Activated naive CD4-positive, alpha-beta T cell treated with anti-CD3 and anti-CD28 coated beads, Interleukin-2, amount 10 ng/mL, durations not matched to agents 7 days and 5 days (primary cell): ENCODE data around the gene SLC25A11.

Experiments
- CTCF ChIA-PET: fragments of 350-600 bp; sonication (Branson Sonifier 250); formaldehyde crosslinking; loops from one replicate; lab custom pipeline; 2021; ENCODE audit warnings: antibody characterized with exemption; lab: Charles Lee
- DNase-seq: peaks from one replicate; pipeline ENCODE4 v3.0.0-alpha.2; 2020
- H3K27ac Mint-ChIP-seq: one replicate; pipeline ENCODE4 v1.8.0; 2021; ENCODE audit warnings: mild to moderate bottlenecking, moderate library complexity, mixed read lengths
- H3K27me3 Mint-ChIP-seq: one replicate; pipeline ENCODE4 v1.8.0; 2021; ENCODE audit warnings: mild to moderate bottlenecking, mixed read lengths
- H3K36me3 Mint-ChIP-seq: one replicate; pipeline ENCODE4 v1.8.0; 2021; ENCODE audit warnings: mixed read lengths
- H3K4me1 Mint-ChIP-seq: one replicate; pipeline ENCODE4 v1.8.0; 2021; ENCODE audit warnings: mixed read lengths
- H3K4me3 Mint-ChIP-seq: one replicate; pipeline ENCODE4 v1.8.0; 2021; ENCODE audit warnings: mild to moderate bottlenecking, moderate library complexity, mixed read lengths
- H3K9me3 Mint-ChIP-seq: one replicate; pipeline ENCODE4 v1.8.0; 2021; ENCODE audit warnings: mixed read lengths

SLC25A11 gene

DNA sequence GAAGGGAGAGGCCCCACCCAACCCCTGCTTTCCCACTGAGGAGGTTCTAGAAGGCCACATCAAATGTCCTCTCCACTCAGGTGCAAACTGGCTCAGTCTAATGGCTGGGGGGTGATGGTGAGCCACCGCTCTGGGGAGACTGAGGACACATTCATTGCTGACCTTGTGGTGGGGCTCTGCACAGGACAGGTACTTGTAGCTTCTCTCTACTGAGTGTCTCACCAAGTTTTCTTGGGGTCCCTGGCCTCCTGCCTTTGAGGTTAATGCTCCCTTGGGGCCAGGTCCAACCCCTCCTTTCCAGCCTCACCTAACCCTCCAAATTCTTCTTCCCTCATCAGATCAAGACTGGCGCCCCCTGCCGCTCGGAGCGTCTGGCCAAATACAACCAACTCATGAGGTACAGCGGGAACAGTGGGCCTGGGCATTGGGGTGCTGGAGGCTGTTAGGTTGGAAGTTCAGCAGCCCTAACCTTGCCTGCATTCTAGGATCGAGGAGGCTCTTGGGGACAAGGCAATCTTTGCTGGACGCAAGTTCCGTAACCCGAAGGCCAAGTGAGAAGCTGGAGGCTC is 16.7 kb upstream of the SLC25A11 start:
- CTCF ChIA-PET, result interaction anchor here (1.0 to 5.1 kb wide), 4 partner anchors 9 to 48 kb away, joined by 4 to 21 read pairs (median 8); partner anchors contain the start of gene SPAG7
- H3K27ac Mint-ChIP-seq, result no peak overlapping the region

GRCh38 chr17:4955091-4955490 is 15.2 kb upstream of the SLC25A11 start:
- Mint-ChIP-seq H3K4me3 (no peak overlapping the region), H3K4me1 (peaks cover 31% of the 10 kb centered on the region), H3K36me3 (peaks cover 27% of the 10 kb centered on the region), H3K27ac (no peak overlapping the region), H3K9me3 (no peaks in the 10 kb centered on the region), H3K27me3 (no peaks in the 10 kb centered on the region)
- CTCF ChIA-PET, result interaction anchor here (1.3 to 5.1 kb wide), 4 partner anchors 9 to 46 kb away, joined by 3 to 21 read pairs (median 5); partner anchors contain the start of gene SPAG7
- DNase-seq, result no peak

More for the DNA sequence above, 16.7 kb upstream of the SLC25A11 start:
- Mint-ChIP-seq H3K9me3 (no peaks in the 10 kb centered on the region), H3K27me3 (no peaks in the 10 kb centered on the region), H3K4me3 (no peak overlapping the region), H3K4me1 (peaks cover 17% of the 10 kb centered on the region), H3K36me3 (peaks cover 33% of the 10 kb centered on the region)
- DNase-seq, result peak; percentile 63

DNA sequence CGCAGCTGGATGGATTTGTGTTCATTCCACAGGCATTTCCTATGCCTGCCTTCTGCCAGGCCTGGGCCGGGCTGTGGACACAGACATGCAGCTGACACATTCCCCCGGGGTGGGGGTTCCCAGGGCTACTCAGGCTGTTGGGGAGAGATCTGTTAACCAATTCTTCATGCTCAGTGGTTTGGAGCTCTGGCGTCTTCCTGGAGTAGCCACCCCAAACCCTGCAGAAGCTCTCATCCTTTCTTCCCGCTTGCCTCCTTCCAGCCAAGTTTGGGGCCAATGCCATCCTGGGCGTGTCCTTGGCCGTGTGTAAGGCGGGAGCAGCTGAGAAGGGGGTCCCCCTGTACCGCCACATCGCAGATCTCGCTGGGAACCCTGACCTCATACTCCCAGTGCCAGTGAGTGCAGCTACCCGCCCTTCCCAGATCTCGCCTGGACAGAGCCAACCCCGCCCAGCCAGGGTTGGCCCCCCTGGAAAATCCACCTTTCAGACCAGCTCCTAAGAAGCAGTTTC is 13.7 kb upstream of the SLC25A11 start:
- no peak overlapping the region for H3K4me3 Mint-ChIP-seq
- DNase-seq, result no peak
- no peak overlapping the region for H3K27ac Mint-ChIP-seq
- no peaks in the 10 kb centered on the region for H3K27me3 Mint-ChIP-seq
- CTCF ChIA-PET, result interaction anchor here (0.7 to 5.1 kb wide), 3 partner anchors 10 to 44 kb away, joined by 3 to 21 read pairs (median 3); partner anchors contain the start of gene SPAG7
- no peaks in the 10 kb centered on the region for H3K9me3 Mint-ChIP-seq
- H3K4me1 Mint-ChIP-seq, result peaks cover 31% of the 10 kb centered on the region
- peaks cover 18% of the 10 kb centered on the region for H3K36me3 Mint-ChIP-seq

DNA sequence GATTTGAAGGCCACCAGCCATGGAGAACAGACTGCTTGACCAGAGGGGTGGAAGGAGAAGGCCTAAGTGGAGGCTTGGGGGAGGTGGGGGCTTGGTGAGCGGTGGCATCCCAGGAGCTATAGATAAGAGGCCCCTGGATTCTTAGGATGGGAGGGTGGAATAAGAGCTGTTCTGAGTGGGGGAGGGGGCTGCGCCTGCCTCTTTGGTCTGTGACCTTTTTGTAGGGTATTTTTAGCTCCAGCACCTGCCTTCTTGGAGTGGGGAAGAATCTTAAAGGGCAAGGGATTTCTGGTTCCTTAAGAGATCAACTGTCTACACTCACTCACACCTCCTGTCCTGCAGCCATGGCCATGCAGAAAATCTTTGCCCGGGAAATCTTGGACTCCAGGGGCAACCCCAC is 11.6 kb upstream of the SLC25A11 start:
- Mint-ChIP-seq H3K4me3 (peak overlapping the region; percentile 85), H3K27me3 (no peaks in the 10 kb centered on the region), H3K36me3 (peaks cover 23% of the 10 kb centered on the region), H3K9me3 (no peaks in the 10 kb centered on the region), H3K27ac (peak overlapping the region; percentile 96), H3K4me1 (peaks cover 28% of the 10 kb centered on the region)
- CTCF ChIA-PET, result interaction anchor here (1.3 to 1.6 kb wide), 3 partner anchors 13 to 42 kb away, joined by 4 to 6 read pairs (median 4); partner anchors contain the start of gene SPAG7
- DNase-seq, result no peak

DNA sequence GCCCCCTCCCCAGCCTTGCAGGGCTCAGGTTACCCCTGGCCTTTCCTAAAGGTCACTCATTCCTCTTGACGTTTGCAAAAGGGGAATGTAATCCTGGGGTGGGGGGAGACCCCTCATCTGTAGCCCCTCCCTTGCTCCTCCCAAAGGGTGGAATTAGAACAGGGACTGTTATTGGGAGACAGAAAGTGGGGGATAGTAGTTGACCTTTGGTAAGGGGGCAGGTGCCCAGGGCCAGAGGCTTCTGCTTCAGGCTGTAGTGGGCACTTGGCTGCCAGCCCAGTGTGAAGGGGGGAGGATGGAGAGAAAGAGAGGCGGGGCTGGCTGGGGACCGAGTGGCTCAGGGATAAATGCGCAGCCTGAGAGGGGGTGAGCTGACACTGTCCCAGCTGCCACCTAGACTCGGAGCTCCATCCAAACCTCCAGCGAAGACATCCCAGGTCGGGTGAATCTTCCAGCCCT is 10.9 kb upstream of the SLC25A11 start, which contains the start of gene ENO3:
Gene ENO3, plus strand, starts transcription at position 374 of the 459 bp plus-strand sequence. CDS start 711 bp downstream, outside the sequence.
- no peaks in the 10 kb centered on the region for H3K9me3 Mint-ChIP-seq
- no peaks in the 10 kb centered on the region for H3K27me3 Mint-ChIP-seq
- no peak for DNase-seq
- CTCF ChIA-PET, result interaction anchor here (1.0 to 1.6 kb wide), 3 partner anchors 16 to 42 kb away, joined by 3 to 6 read pairs (median 3); partner anchors contain the start of gene SPAG7
- H3K4me1 Mint-ChIP-seq, result peaks cover 26% of the 10 kb centered on the region
- peak within 1 kb of the TSS; percentile 96 for H3K27ac Mint-ChIP-seq
- H3K4me3 Mint-ChIP-seq, result peak within 1 kb of the TSS; percentile 85
- H3K36me3 Mint-ChIP-seq, result peaks cover 24% of the 10 kb centered on the region

DNA sequence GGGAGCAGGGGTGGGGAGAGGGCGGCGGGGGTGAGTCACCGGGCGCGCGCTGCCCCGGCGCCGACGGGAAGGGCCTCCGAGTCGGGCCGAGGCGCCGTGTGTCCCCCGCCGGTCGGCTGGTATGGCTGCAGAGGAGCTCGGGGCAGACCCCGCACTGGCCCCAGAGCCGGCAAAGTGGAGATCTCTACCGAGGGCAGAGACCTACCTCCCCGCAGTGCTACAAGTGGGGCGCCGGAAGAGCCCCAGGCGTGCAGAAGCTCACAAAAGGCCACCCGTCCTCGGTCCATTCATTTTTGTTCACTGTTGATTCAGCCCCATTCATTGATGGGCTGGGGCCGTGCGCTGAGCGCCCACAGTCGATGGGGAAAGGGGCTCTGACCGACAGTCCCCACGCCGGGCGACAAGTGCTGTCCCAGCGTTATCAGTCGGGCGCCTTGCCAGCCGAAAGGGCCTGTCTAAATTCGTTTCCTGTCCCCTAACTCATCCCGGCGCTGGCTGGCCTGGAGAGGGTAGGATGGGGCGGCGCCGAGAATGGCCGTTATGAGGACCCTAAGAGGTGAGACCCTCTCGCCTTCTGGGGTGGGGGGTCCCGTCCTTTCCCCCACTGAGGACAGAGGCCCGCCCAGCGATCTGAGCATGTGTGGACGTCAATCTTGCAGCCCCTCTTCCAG is 10.4 kb upstream of the SLC25A11 start:
- no peaks in the 10 kb centered on the region for H3K9me3 Mint-ChIP-seq
- CTCF ChIA-PET, result interaction anchor here (1.0 to 1.1 kb wide), 2 partner anchors 17 to 41 kb away, joined by 3 read pairs; partner anchors contain the start of gene SPAG7
- H3K4me3 Mint-ChIP-seq, result peak overlapping the region; percentile 85
- peaks cover 30% of the 10 kb centered on the region for H3K36me3 Mint-ChIP-seq
- H3K27me3 Mint-ChIP-seq, result no peaks in the 10 kb centered on the region
- peak; percentile 50 for DNase-seq
- H3K27ac Mint-ChIP-seq, result peak overlapping the region; percentile 96
- H3K4me1 Mint-ChIP-seq, result peaks cover 32% of the 10 kb centered on the region

DNA sequence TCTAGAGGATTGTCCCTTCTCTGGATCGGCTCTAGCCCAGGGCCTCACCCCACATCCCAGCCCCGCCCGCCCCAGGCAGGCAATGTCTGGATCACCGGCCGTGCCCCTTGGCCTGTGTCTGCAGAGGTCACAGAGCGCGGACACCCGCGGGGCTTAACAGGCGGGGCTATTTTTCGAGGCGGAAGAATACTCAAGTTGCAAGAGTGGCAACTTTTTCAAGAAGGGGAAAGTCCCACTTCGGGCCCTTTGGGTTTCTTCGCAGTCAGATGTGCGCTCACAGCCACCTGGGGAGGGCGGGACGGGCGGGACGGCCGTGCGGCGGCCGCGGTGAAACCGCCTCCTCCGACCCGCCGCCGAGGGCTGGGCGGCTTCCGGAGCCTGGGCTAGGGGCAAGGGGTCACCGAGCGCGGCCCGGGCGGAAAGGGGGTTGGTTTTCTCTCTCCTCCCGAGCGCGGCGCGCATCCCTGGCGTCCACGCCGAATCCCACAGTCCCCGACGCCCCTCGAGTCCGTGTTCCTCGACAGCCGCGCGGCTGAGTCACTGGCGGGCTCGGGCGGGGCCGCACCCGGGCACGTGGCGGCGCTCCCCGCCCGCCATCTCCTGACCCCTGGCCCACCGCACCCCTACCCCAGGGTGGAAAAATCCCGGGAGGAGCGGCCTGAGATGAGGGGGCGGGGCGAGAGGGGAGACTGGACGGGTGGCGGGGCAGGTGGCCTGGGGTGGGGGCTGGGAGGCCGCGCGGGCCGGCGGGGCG is 9.7 kb upstream of the SLC25A11 start:
- Mint-ChIP-seq H3K36me3 (peaks cover 37% of the 10 kb centered on the region), H3K9me3 (no peaks in the 10 kb centered on the region), H3K27me3 (no peaks in the 10 kb centered on the region), H3K27ac (peak overlapping the region; percentile 98), H3K4me1 (peaks cover 39% of the 10 kb centered on the region), H3K4me3 (peak overlapping the region; percentile 92)
- CTCF ChIA-PET, result interaction anchor here (1.0 to 1.1 kb wide), 2 partner anchors 17 to 41 kb away, joined by 3 read pairs; partner anchors contain the start of gene SPAG7
- peak; percentile 82 for DNase-seq

DNA sequence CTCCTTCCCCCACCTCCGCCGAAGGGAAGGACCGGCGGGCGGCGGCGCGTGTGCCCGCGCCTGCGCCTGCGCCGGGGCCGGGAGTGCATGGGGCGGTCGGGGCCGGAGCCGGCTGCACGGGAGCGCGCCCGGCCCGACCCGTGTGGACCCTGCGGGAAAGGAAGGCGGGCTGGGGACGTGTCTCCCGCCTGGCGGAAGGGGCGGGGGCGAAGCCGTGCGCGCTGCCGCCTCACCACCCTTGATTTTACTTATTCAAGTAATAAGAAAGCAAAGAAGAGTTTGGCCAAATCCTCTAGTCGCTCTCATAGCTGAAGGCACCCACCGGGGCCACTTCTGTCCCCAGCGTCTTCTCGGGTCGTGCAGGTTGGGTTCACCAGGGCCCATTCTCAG is 9.1 kb upstream of the SLC25A11 start:
- Mint-ChIP-seq H3K9me3 (no peaks in the 10 kb centered on the region), H3K4me3 (peak overlapping the region; percentile 92), H3K36me3 (peaks cover 42% of the 10 kb centered on the region), H3K27ac (peak overlapping the region; percentile 98), H3K4me1 (peaks cover 43% of the 10 kb centered on the region), H3K27me3 (no peaks in the 10 kb centered on the region)
- CTCF ChIA-PET, result interaction anchor here (1.5 kb wide), 1 partner anchor 18 kb away, joined by 4 read pairs; the partner anchor contains the start of gene SPAG7
- peak; percentile 85 for DNase-seq

GRCh38 chr17:4948166-4948930 is 8.5 kb upstream of the SLC25A11 start, which contains the start of gene PFN1:
TSS of gene PFN1 (minus strand) at chr17:4948530. CDS start at chr17:4948394, 136 bp downstream.
- peaks cover 43% of the 10 kb centered on the region for H3K4me1 Mint-ChIP-seq
- H3K27ac Mint-ChIP-seq, result peak within 1 kb of the TSS; percentile 98
- H3K27me3 Mint-ChIP-seq, result no peaks in the 10 kb centered on the region
- CTCF ChIA-PET, result interaction anchor here (1.5 to 2.1 kb wide), 2 partner anchors 19 to 39 kb away, joined by 4 to 9 read pairs; partner anchors contain the start of gene SPAG7
- peak within 1 kb of the TSS; percentile 92 for H3K4me3 Mint-ChIP-seq
- DNase-seq, result peak; percentile 96
- peaks cover 40% of the 10 kb centered on the region for H3K36me3 Mint-ChIP-seq
- H3K9me3 Mint-ChIP-seq, result no peaks in the 10 kb centered on the region

DNA sequence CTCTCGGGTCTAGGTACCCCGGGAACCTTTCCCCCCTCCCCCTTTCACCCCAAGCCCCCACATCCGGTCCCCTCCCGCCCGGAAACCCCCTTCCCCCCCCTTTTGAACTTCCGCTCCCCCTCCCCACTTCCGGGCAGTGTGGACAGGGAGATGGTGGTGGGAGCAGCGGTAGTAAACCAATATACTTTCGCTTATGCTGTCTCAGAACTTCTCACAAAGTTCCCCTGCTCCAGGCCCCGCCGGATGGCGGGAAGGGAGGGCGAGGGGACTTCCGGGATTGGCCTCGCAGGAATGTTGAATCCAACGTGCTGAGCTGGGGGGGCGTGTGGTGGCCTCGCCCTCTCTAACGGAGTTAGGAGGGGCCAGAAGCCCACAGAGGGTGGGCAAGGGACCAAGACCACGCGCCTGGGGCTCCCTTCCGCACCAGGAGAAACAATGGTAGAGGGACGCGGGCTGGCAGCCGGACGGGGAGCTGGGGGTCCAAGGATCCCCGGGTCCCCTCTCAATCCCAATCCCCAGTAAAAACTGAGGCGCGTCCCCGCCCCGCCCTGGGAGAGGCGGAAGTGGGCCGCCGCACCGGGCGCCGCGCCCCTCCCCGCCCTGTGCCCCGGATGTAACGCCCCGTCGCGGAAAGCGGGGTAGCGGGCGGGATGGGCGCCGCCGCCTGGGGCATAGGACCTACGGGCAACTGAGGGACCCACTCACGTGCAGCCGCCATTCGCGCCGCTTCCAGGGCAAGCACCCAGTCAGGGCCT is 7.7 kb upstream of the SLC25A11 start:
- DNase-seq, result peak; percentile 81

GRCh38 chr17:4947010-4947410 is 7.2 kb upstream of the SLC25A11 start:
- H3K9me3 Mint-ChIP-seq, result no peaks in the 10 kb centered on the region
- peaks cover 53% of the 10 kb centered on the region for H3K36me3 Mint-ChIP-seq
- H3K27me3 Mint-ChIP-seq, result no peaks in the 10 kb centered on the region
- H3K4me3 Mint-ChIP-seq, result peak overlapping the region; percentile 92
- peaks cover 56% of the 10 kb centered on the region for H3K4me1 Mint-ChIP-seq
- peak overlapping the region; percentile 98 for H3K27ac Mint-ChIP-seq
- no peak for DNase-seq
- CTCF ChIA-PET, result interaction anchor here (1.7 to 2.1 kb wide), 2 partner anchors 20 to 38 kb away, joined by 9 to 10 read pairs; partner anchors contain the start of gene SPAG7

More for the DNA sequence above, 7.7 kb upstream of the SLC25A11 start:
- peaks cover 47% of the 10 kb centered on the region for H3K36me3 Mint-ChIP-seq
- H3K9me3 Mint-ChIP-seq, result no peaks in the 10 kb centered on the region
- peaks cover 50% of the 10 kb centered on the region for H3K4me1 Mint-ChIP-seq
- peak overlapping the region; percentile 92 for H3K4me3 Mint-ChIP-seq
- H3K27ac Mint-ChIP-seq, result peak overlapping the region; percentile 98
- CTCF ChIA-PET, result interaction anchor here (1.5 to 2.1 kb wide), 2 partner anchors 20 to 39 kb away, joined by 4 to 9 read pairs; partner anchors contain the start of gene SPAG7
- no peaks in the 10 kb centered on the region for H3K27me3 Mint-ChIP-seq
